Astrocyte (in vitro differentiated cells and primary cell): ENCODE results near the gene DGAT2. TPM values are rescaled to one million over a fixed set of nuclear protein-coding genes. Genes with fewer than 3 reads are reported as not detected.
A peak's percentile ranks its signal among the peaks of the same experiment; 100 is the strongest.

ENCODE experiments used
- DNase-seq: peaks from one replicate; pipeline ENCODE4 v3.0.0-alpha.2; 2010; ENCODE audit warnings: low read depth
- FAIRE-seq: peaks from 2 replicates; lab custom pipeline; 2011; peaks lifted over from hg19 to GRCh38; lab: Jason Lieb, UNC
- H2AFZ ChIP-seq: 2 replicates; pipeline ENCODE4 v1.6.0; 2012; ENCODE audit warnings: low read depth, low read length, inconsistent platforms
- H3K27ac ChIP-seq: 2 replicates; pipeline ENCODE4 v1.5.1; 2011; ENCODE audit warnings: low read depth, low read length, inconsistent platforms
- H3K27me3 ChIP-seq: 2 replicates; pipeline ENCODE4 v1.6.0; 2011; ENCODE audit warnings: low read length, inconsistent platforms; ENCODE audit not compliant: insufficient read depth
- H3K36me3 ChIP-seq: 2 replicates; pipeline ENCODE4 v1.5.1; 2011; ENCODE audit warnings: low read length, inconsistent platforms; ENCODE audit not compliant: insufficient read depth
- H3K4me1 ChIP-seq: 2 replicates; pipeline ENCODE4 v1.5.1; 2011; ENCODE audit warnings: low read length, inconsistent platforms; ENCODE audit not compliant: insufficient read depth
- H3K4me2 ChIP-seq: 2 replicates; pipeline ENCODE4 v1.6.0; 2012; ENCODE audit warnings: low read length, inconsistent platforms
- H3K4me3 ChIP-seq: 2 replicates; pipeline ENCODE4 v1.5.1; 2011; ENCODE audit warnings: low read depth, mild to moderate bottlenecking, low read length, inconsistent platforms; ENCODE audit not compliant: insufficient read depth
- H3K79me2 ChIP-seq: 2 replicates; pipeline ENCODE4 v1.6.0; 2012; ENCODE audit warnings: mild to moderate bottlenecking, low read length, inconsistent platforms; ENCODE audit not compliant: insufficient read depth
- H3K9ac ChIP-seq: 2 replicates; pipeline ENCODE4 v1.6.0; 2012; ENCODE audit warnings: mild to moderate bottlenecking, low read length, inconsistent platforms
- H3K9me3 ChIP-seq: 2 replicates; pipeline ENCODE4 v1.5.1; 2012; ENCODE audit warnings: low read depth, mild to moderate bottlenecking, low read length, inconsistent platforms; ENCODE audit not compliant: insufficient read depth
- H4K20me1 ChIP-seq: 2 replicates; pipeline ENCODE4 v1.6.0; 2012; ENCODE audit warnings: low read length, inconsistent platforms; ENCODE audit not compliant: insufficient read depth
- H3K27ac Mint-ChIP-seq: one replicate; pipeline ENCODE4 v1.8.0; 2021; ENCODE audit warnings: mild to moderate bottlenecking, mixed read lengths; ENCODE audit not compliant: unreplicated experiment
- H3K27me3 Mint-ChIP-seq: one replicate; pipeline ENCODE4 v1.8.0; 2021; ENCODE audit warnings: low read depth, mixed read lengths; ENCODE audit not compliant: unreplicated experiment
- H3K36me3 Mint-ChIP-seq: one replicate; pipeline ENCODE4 v1.8.0; 2021; ENCODE audit warnings: low read depth, mixed read lengths; ENCODE audit not compliant: unreplicated experiment
- H3K4me1 Mint-ChIP-seq: one replicate; pipeline ENCODE4 v1.8.0; 2021; ENCODE audit warnings: low read depth, mixed read lengths; ENCODE audit not compliant: unreplicated experiment
- H3K4me3 Mint-ChIP-seq: one replicate; pipeline ENCODE4 v1.8.0; 2021; ENCODE audit warnings: mild to moderate bottlenecking, moderate library complexity, mixed read lengths; ENCODE audit not compliant: unreplicated experiment
- H3K9me3 Mint-ChIP-seq: one replicate; pipeline ENCODE4 v1.8.0; 2021; ENCODE audit warnings: mild to moderate bottlenecking, mixed read lengths; ENCODE audit not compliant: unreplicated experiment
- EZH2 ChIP-seq: IDR thresholded peaks from 2 replicates; pipeline ENCODE4 v1.6.1; 2012; ENCODE audit warnings: mild to moderate bottlenecking, low read length, inconsistent platforms; ENCODE audit not compliant: insufficient read depth
- total RNA-seq: library from RNA; stranded (reverse); gene quantifications from 2 replicates; pipeline ENCODE4 v1.2.1, GENCODE V29; 2021
- TF ChIP-seq, protein P1 (sequence below): IDR thresholded peaks from 2 replicates; pipeline ENCODE4 v1.5.1; 2011; ENCODE audit warnings: low read depth, mild to moderate bottlenecking, inconsistent platforms, low read length, moderate library complexity; ENCODE audit not compliant: insufficient read depth

The DGAT2 gene
- total RNA-seq, 1 donor from 2014 or later: 0.73 TPM

- Histone ChIP-seq H3K4me3 (no peak overlapping the region), H3K9ac (no peak overlapping the region), H3K79me2 (peaks cover 37% of the 10 kb centered on the region), H3K4me1 (no peaks in the 10 kb centered on the region), H3K9me3 (no peaks in the 10 kb centered on the region), H3K27me3 (no peaks in the 10 kb centered on the region), H4K20me1 (peaks cover 24% of the 10 kb centered on the region), H3K27ac (no peak overlapping the region), H3K36me3 (no peaks in the 10 kb centered on the region), H3K4me2 (peak overlapping the region; percentile 15), H2AFZ (no peak overlapping the region)
- FAIRE-seq (no peak), DNase-seq (no peak)
- H3K4me1 Mint-ChIP-seq: peaks cover 13% of the 10 kb centered on the region
- no peak overlapping the region for H3K4me3 Mint-ChIP-seq
- H3K27me3 Mint-ChIP-seq: no peaks in the 10 kb centered on the region
- TF ChIP-seq, protein P1, sequence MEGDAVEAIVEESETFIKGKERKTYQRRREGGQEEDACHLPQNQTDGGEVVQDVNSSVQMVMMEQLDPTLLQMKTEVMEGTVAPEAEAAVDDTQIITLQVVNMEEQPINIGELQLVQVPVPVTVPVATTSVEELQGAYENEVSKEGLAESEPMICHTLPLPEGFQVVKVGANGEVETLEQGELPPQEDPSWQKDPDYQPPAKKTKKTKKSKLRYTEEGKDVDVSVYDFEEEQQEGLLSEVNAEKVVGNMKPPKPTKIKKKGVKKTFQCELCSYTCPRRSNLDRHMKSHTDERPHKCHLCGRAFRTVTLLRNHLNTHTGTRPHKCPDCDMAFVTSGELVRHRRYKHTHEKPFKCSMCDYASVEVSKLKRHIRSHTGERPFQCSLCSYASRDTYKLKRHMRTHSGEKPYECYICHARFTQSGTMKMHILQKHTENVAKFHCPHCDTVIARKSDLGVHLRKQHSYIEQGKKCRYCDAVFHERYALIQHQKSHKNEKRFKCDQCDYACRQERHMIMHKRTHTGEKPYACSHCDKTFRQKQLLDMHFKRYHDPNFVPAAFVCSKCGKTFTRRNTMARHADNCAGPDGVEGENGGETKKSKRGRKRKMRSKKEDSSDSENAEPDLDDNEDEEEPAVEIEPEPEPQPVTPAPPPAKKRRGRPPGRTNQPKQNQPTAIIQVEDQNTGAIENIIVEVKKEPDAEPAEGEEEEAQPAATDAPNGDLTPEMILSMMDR: no peak
- no peak for TF ChIP-seq EZH2
- H3K9me3 Mint-ChIP-seq: no peaks in the 10 kb centered on the region
- no peaks in the 10 kb centered on the region for H3K36me3 Mint-ChIP-seq
- peak overlapping the region; percentile 42 for H3K27ac Mint-ChIP-seq
These were observed 58.1 kb downstream of the DGAT2 start for GRCh38 chr11:75826461-75827230.

DNA sequence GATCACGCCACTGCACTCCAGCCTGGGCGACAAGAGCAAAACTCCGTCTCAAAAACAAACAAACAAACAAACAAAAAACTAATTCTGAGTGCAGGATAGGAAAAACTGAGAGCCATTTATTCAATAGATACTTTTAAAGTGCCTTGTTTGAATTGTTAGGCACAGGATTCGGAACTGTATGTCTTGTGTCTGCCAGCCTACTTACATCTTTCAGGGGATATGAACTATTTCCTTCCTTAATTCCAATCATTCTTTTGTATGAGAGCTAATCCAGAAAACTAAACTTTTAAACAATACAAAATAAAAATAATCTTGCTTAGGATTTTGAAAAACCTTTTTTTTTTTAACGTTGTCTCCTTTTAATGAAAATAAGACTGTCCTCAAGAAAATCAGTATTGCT is 59.0 kb downstream of the DGAT2 start:
- H3K27ac Mint-ChIP-seq: no peak overlapping the region

More for the DNA sequence above, 59.0 kb downstream of the DGAT2 start:
- peak overlapping the region; percentile 13 for H3K4me2 ChIP-seq
- H3K4me1 ChIP-seq: no peaks in the 10 kb centered on the region
- H3K4me3 ChIP-seq: no peak overlapping the region
- no peaks in the 10 kb centered on the region for H3K36me3 Mint-ChIP-seq
- DNase-seq (no peak), FAIRE-seq (no peak)
- no peak overlapping the region for H3K27ac ChIP-seq
- H3K79me2 ChIP-seq: peaks cover 36% of the 10 kb centered on the region
- no peak overlapping the region for H3K9ac ChIP-seq
- no peak overlapping the region for H2AFZ ChIP-seq
- TF ChIP-seq, protein P1: no peak
- TF ChIP-seq EZH2: no peak
- no peaks in the 10 kb centered on the region for H3K36me3 ChIP-seq
- peaks cover 13% of the 10 kb centered on the region for H3K4me1 Mint-ChIP-seq
- H3K9me3 ChIP-seq: no peaks in the 10 kb centered on the region
- no peak overlapping the region for H3K4me3 Mint-ChIP-seq
- no peaks in the 10 kb centered on the region for H3K9me3 Mint-ChIP-seq
- peaks cover 26% of the 10 kb centered on the region for H4K20me1 ChIP-seq
- no peaks in the 10 kb centered on the region for H3K27me3 ChIP-seq
- no peaks in the 10 kb centered on the region for H3K27me3 Mint-ChIP-seq
